Epithelial cell of proximal tubule (primary cell): Measurements from ENCODE around the gene R3HDM2. TPM values are rescaled to one million over a fixed set of nuclear protein-coding genes. Genes with fewer than 3 reads are reported as not detected.

Experiments
- DNase-seq: peaks from one replicate; pipeline ENCODE4 v3.0.0-alpha.2; 2011; ENCODE audit warnings: low read depth
- H3K4me3 ChIP-seq: 2 replicates; pipeline ENCODE4 v1.5.1; 2011; ENCODE audit warnings: low read depth, mild to moderate bottlenecking, low read length
- CTCF ChIP-seq: conservative IDR thresholded peaks from 2 replicates; pipeline ENCODE4 v1.5.1; 2012; ENCODE audit warnings: low read depth, mild to moderate bottlenecking, low read length
- total RNA-seq: library from RNA; depleted of rRNA; stranded (reverse); fragments of >200 nt; gene quantifications from 2 replicates; pipeline ENCODE4 v1.2.3, GENCODE V29; 2015

R3HDM2 gene
- total RNA-seq, 1 donor from 2014 or later, result 12.5 TPM

GRCh38 chr12:57210926-57211692, 219.7 kb downstream of the R3HDM2 start:
- H3K4me3 ChIP-seq, result no peak overlapping the region
- no peak for TF ChIP-seq CTCF
- no peak for DNase-seq

DNA sequence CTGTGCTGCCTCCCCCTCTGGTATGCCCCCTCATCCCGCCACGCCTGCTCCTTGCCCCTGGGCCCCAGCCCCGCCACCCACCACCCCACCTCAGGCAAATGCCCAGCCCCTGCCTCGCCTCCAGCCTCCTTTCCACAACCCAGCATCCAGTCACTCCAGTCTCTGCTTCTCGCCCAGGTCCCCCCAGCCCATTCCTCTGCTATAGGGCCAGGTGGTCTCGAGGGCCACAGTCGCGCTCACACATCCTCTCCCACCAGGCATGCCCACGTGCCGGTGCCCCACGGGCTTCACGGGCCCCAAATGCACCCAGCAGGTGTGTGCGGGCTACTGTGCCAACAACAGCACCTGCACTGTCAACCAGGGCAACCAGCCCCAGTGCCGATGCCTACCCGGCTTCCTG, 220.4 kb downstream of the R3HDM2 start:
- DNase-seq, result no peak
- TF ChIP-seq CTCF, result no peak
- H3K4me3 ChIP-seq, result no peak overlapping the region

- no peak for DNase-seq
Measured at GRCh38 chr12:57209916-57210315, 220.9 kb downstream of the R3HDM2 start.

DNA sequence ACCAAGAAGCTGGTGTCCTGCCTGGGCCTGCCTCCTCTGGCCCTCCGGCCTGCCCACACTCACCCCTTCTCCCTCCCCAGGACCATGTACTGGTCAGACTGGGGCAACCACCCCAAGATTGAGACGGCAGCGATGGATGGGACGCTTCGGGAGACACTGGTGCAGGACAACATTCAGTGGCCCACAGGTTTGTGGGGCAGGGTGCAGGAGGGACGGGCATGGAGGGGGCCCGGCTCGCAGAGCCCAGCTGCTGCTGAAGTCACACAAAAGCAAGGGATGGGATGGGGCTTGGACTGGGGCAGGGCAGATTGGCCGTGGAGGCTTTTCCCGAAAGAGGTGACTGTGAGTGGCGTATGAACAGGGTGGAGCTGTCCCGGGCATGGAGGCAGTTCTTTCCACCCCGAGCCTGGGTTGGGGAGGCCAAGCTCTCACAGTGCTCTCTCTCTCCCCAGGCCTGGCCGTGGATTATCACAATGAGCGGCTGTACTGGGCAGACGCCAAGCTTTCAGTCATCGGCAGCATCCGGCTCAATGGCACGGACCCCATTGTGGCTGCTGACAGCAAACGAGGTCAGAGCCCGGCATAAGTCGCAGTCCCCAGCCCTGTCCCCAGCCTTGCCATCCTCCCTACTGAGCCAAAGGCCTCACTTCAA, 222.1 kb downstream of the R3HDM2 start:
- no peak for TF ChIP-seq CTCF
- H3K4me3 ChIP-seq, result no peak overlapping the region
- DNase-seq, result no peak

More at GRCh38 chr12:57209916-57210315, 220.9 kb downstream of the R3HDM2 start:
- H3K4me3 ChIP-seq, result no peak overlapping the region
- no peak for TF ChIP-seq CTCF

GRCh38 chr12:57207731-57208630, 222.9 kb downstream of the R3HDM2 start:
- no peak for DNase-seq
- no peak for TF ChIP-seq CTCF
- no peak overlapping the region for H3K4me3 ChIP-seq

GRCh38 chr12:57205931-57206330, 224.9 kb downstream of the R3HDM2 start:
- TF ChIP-seq CTCF, result no peak
- DNase-seq, result no peak
- no peak overlapping the region for H3K4me3 ChIP-seq
